ENCODE data around the gene MYL12A. TPM values are rescaled to one million over a fixed set of nuclear protein-coding genes. Genes with fewer than 3 reads are reported as not detected.

MYL12A gene
- total and polyA plus RNA-seq, 4 donors = 158 to 314 (median 179) TPM

- TF ChIP-seq REST (IDR thresholded peaks at IDR 0.05) (peak; percentile 91), FOXA1 (IDR thresholded peaks at IDR 0.05) (no peak), JUND (IDR thresholded peaks at IDR 0.05) (no peak)
These were observed 1.6 kb upstream of the MYL12A start (continued) for GRCh38 chr18:3245853-3246634.

DNA sequence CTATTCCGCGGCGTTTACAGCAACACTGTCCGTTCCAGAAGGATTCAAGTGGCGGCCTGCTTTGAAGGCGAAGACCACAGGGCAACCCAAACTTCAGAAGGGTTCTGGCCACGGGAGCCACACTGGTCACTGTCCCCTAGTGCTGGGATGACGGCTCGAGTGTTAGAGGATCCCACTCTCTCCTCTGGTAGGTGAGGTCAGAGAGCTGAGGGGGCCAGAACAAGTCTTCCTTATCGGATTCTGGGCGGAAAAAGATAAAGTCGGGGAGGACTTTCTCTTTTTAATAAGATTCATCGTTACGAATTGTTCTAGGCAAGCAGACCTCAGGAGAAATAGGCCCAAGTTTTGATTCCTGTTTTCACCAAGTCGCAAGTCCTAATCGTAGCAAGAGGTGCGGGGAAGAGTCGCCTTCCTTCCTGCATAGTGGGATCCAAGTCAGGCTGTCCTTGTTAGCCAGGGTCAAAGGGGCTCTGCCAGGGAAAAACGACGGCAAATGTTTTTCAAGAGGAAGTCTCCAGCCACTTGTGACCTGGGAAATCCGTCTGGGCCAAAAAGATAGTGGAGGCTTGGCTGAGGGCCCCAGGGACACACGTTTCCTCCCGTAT lies 864 bp upstream of the MYL12A start:
- WGBS = 8% methylated on average over 23 of the region's 23 CpGs

More for the DNA sequence above, 864 bp upstream of the MYL12A start:
- H3K27ac ChIP-seq (ENCODE audit: low read depth in 1 of 2, low read length in 2 of 2) = peak overlapping the region; percentile 97 to 98
- peak in 1 of 2 donors; percentile 6 for TF ChIP-seq RAD21 (IDR thresholded peaks at IDR 0.05)
- peak in 1 of 2 donors; percentile 34 for TF ChIP-seq RXRA (IDR thresholded peaks at IDR 0.05)
- TF ChIP-seq GABPA (IDR thresholded peaks at IDR 0.05 in 1 of 2, conservative IDR thresholded peaks at IDR 0.05 in 1 of 2) = no peak
- peak in 1 of 2 donors; percentile 38 for TF ChIP-seq EGR1 (IDR thresholded peaks at IDR 0.05; ENCODE audit: low read depth in 2 of 2)
- TF ChIP-seq YY1 (IDR thresholded peaks at IDR 0.05) = no peak
- TF ChIP-seq JUND (IDR thresholded peaks at IDR 0.05) = no peak
- TF ChIP-seq, protein P1, sequence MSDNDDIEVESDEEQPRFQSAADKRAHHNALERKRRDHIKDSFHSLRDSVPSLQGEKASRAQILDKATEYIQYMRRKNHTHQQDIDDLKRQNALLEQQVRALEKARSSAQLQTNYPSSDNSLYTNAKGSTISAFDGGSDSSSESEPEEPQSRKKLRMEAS (IDR thresholded peaks at IDR 0.05) = peak; percentile 52
- TF ChIP-seq CTCF (IDR thresholded peaks at IDR 0.05; ENCODE audit: low read depth, low read length, missing input control) = no peak
- TF ChIP-seq, protein P2, sequence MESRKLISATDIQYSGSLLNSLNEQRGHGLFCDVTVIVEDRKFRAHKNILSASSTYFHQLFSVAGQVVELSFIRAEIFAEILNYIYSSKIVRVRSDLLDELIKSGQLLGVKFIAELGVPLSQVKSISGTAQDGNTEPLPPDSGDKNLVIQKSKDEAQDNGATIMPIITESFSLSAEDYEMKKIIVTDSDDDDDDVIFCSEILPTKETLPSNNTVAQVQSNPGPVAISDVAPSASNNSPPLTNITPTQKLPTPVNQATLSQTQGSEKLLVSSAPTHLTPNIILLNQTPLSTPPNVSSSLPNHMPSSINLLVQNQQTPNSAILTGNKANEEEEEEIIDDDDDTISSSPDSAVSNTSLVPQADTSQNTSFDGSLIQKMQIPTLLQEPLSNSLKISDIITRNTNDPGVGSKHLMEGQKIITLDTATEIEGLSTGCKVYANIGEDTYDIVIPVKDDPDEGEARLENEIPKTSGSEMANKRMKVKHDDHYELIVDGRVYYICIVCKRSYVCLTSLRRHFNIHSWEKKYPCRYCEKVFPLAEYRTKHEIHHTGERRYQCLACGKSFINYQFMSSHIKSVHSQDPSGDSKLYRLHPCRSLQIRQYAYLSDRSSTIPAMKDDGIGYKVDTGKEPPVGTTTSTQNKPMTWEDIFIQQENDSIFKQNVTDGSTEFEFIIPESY (IDR thresholded peaks at IDR 0.05) = no peak
- TF ChIP-seq SP1 (IDR thresholded peaks at IDR 0.05) = no peak
- TF ChIP-seq FOXA1 (IDR thresholded peaks at IDR 0.05) = no peak
- TF ChIP-seq TAF1 (conservative IDR thresholded peaks at IDR 0.05) = peak; percentile 56
- no peak for TF ChIP-seq FOXA2 (IDR thresholded peaks at IDR 0.05)
- peak; percentile 95 for TF ChIP-seq NR2F2 (IDR thresholded peaks at IDR 0.05)
- no peak for TF ChIP-seq REST (IDR thresholded peaks at IDR 0.05)
- no peaks in the 10 kb centered on the region for H3K27me3 ChIP-seq (ENCODE audit: control insufficient read depth in 4 of 4, insufficient read depth in 4 of 4, low read length in 3 of 4)
- H3K9me3 ChIP-seq (ENCODE audit: control insufficient read depth in 4 of 4, low read length in 3 of 4) = no peaks in the 10 kb centered on the region
- H3K9ac ChIP-seq (ENCODE audit: low read depth in 1 of 2, low read length in 2 of 2) = peak overlapping the region; percentile 86 to 98
- peaks cover 0 to 27% (median 10%) of the 10 kb centered on the region in 4 donors for H3K4me1 ChIP-seq (ENCODE audit: control insufficient read depth in 4 of 4, insufficient read depth in 4 of 4, low read length in 3 of 4)
- peak overlapping the region; percentile 56 to 90 (median 82) for H3K4me3 ChIP-seq (ENCODE audit: low read depth in 1 of 3, low read length in 3 of 3)
- peaks cover 0 to 4% (median 0%) of the 10 kb centered on the region in 4 donors for H3K36me3 ChIP-seq (ENCODE audit: control insufficient read depth in 4 of 4, insufficient read depth in 3 of 4, low read depth in 1 of 4, low read length in 3 of 4)
- DNase-seq (ENCODE audit: low spot score) = peak; percentile 66

Data from liver (tissue), 9 donors.